Skeletal muscle tissue (tissue), 4 donors: ENCODE measurements around the gene NHLRC2. TPM values are rescaled to one million over a fixed set of nuclear protein-coding genes. Genes with fewer than 3 reads are reported as not detected.

Source experiments
- H3K27ac ChIP-seq: one replicate; pipeline ENCODE4 v1.7.0; 2013; ENCODE audit warnings: mild to moderate bottlenecking, low read depth, low read length, inconsistent platforms
- H3K27me3 ChIP-seq, 3 donors: one replicate each; pipeline ENCODE4 v1.7.0; 2013; ENCODE audit warnings: low read length in 3 of 3; ENCODE audit not compliant: control insufficient read depth in 3 of 3, insufficient read depth in 3 of 3
- H3K36me3 ChIP-seq, 3 donors: one replicate each; pipeline ENCODE4 v1.7.0; 2013; ENCODE audit warnings: low read length in 3 of 3; ENCODE audit not compliant: control insufficient read depth in 3 of 3, insufficient read depth in 3 of 3
- H3K4me1 ChIP-seq, 3 donors: one replicate each; pipeline ENCODE4 v1.7.0; 2013; ENCODE audit warnings: low read length in 3 of 3, mild to moderate bottlenecking in 3 of 3; ENCODE audit not compliant: control insufficient read depth in 3 of 3, insufficient read depth in 3 of 3
- H3K4me3 ChIP-seq, 3 donors: one replicate each; pipeline ENCODE4 v1.7.0; 2013; ENCODE audit warnings: low read length in 3 of 3
- H3K9ac ChIP-seq, 3 donors: one replicate each; pipeline ENCODE4 v1.7.0; 2013; ENCODE audit warnings: low read length in 3 of 3, mild to moderate bottlenecking in 3 of 3, moderate library complexity in 2 of 3, low read depth in 1 of 3
- H3K9me3 ChIP-seq, 3 donors: one replicate each; pipeline ENCODE4 v1.7.0; 2013; ENCODE audit warnings: low read length in 3 of 3; ENCODE audit not compliant: control insufficient read depth in 3 of 3
- total RNA-seq: library from RNA; depleted of rRNA; stranded (reverse); fragments of >200 nt; gene quantifications from one replicate; pipeline ENCODE4 v1.2.3, GENCODE V29; 2014
- donor health status: Osteomylitis.

Gene NHLRC2
- total RNA-seq, 1 donor from 2014 or later, result 15.1 TPM

DNA sequence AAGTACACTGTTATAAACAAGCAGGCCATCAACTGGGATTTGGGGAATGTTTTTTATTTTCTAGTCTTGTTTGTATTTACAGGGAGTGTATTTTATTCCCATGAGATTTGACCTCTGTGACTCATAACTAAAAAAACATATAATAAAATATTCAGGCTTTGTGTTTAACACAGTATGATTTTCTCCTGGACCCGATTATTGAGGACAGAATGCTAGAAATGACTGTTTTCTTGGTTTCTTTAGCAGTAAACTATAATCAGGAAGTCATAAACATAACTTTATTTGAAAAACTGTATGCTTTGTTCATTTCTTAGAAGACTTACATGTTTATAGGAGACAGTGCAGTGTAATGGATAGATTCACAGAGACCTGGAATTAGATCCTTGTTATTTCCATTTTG is 2.1 kb downstream of the NHLRC2 start:
- H3K9me3 ChIP-seq, result peaks cover 0 to 3% (median 0%) of the 10 kb centered on the region in 3 donors
- H3K9ac ChIP-seq, result peak overlapping the region; percentile 40 to 96 (median 95)
- peaks cover 3 to 24% (median 16%) of the 10 kb centered on the region in 3 donors for H3K36me3 ChIP-seq
- peak overlapping the region; percentile 88 for H3K27ac ChIP-seq
- peaks cover 27 to 30% (median 27%) of the 10 kb centered on the region in 3 donors for H3K4me1 ChIP-seq
- H3K27me3 ChIP-seq, result no peaks in the 10 kb centered on the region
- peak overlapping the region in 1 of 3 donors; percentile 85 for H3K4me3 ChIP-seq

- Histone ChIP-seq H3K4me1 (peaks cover 26 to 28% (median 27%) of the 10 kb centered on the region in 3 donors), H3K9me3 (peaks cover 0 to 3% (median 0%) of the 10 kb centered on the region in 3 donors), H3K36me3 (peaks cover 3 to 24% (median 16%) of the 10 kb centered on the region in 3 donors), H3K4me3 (no peak overlapping the region), H3K27me3 (no peaks in the 10 kb centered on the region), H3K27ac (peak overlapping the region; percentile 21), H3K9ac (peak overlapping the region in 1 of 3 donors; percentile 40)
Measured at GRCh38 chr10:113857210-113857609, 2.7 kb downstream of the NHLRC2 start.

DNA sequence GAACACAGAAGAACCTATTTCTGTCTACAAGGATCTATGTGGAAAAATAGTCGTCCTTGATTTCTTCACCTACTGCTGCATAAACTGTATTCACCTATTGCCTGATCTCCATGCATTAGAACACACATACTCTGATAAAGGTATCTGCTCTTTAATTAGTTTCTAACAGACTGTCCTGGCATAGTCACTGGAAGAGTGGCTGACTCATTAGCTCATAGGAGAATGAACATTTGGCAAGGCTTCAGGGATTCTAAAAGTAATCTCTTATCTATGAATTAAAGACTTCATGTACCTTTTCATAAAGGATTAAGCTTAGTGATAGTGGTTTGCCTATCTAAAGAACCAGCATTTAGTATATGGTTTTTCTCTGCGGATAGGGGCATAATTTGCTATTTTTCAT is 4.1 kb downstream of the NHLRC2 start:
- Histone ChIP-seq H3K9me3 (peaks cover 0 to 3% (median 0%) of the 10 kb centered on the region in 3 donors), H3K36me3 (peaks cover 3 to 25% (median 19%) of the 10 kb centered on the region in 3 donors)

DNA sequence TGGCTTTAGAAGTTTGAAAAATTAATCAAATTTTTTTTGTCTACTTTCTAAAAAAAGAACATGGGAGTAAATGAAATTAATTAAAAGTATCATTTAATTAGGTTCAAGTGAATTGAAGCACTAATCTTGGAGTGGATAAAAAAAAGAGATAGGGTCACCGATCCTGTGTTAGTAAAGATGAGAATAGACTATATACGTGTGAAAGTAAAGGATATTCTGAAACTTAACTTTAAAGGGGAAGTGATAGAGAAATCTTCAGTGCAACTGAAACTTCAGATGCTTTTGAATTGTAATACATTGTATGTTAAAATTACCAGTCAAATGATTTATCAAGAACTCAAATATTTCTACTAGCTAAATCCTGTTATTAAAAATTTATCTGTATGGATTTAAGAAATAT is 4.8 kb downstream of the NHLRC2 start:
- Histone ChIP-seq H3K4me1 (peaks cover 13 to 22% (median 22%) of the 10 kb centered on the region in 3 donors), H3K9me3 (peaks cover 0 to 3% (median 0%) of the 10 kb centered on the region in 3 donors), H3K9ac (no peak overlapping the region), H3K36me3 (peaks cover 3 to 27% (median 20%) of the 10 kb centered on the region in 3 donors), H3K27ac (no peak overlapping the region), H3K4me3 (no peak overlapping the region), H3K27me3 (no peaks in the 10 kb centered on the region)

More for the DNA sequence above, 4.1 kb downstream of the NHLRC2 start:
- Histone ChIP-seq H3K4me1 (peaks cover 16 to 23% (median 22%) of the 10 kb centered on the region in 3 donors), H3K27me3 (no peaks in the 10 kb centered on the region), H3K27ac (no peak overlapping the region), H3K9ac (no peak overlapping the region), H3K4me3 (no peak overlapping the region)

DNA sequence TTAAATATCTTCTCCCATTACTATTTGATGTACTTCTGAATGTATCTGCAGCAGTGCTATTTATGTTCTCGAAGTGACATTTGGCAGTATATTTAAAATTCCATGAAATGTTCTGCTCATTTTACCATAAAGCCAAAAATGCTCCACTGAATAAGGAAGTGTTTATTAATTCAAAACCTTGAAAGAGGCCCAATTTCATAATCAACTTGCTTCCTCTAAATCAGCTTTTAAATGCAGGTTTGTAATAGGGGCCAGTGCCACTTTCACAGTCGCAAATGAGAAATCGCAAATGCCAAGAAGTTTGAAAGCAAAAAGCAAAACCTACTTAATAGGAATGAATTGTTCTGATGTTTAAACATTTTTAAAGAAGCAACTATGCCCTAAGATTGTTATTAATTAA is 11.4 kb downstream of the NHLRC2 start:
- Histone ChIP-seq H3K9ac (no peak overlapping the region), H3K27me3 (no peaks in the 10 kb centered on the region), H3K36me3 (peaks cover 0 to 12% (median 7%) of the 10 kb centered on the region in 3 donors), H3K4me3 (no peak overlapping the region), H3K27ac (no peak overlapping the region), H3K9me3 (peaks cover 0 to 3% (median 0%) of the 10 kb centered on the region in 3 donors), H3K4me1 (no peaks in the 10 kb centered on the region)

DNA sequence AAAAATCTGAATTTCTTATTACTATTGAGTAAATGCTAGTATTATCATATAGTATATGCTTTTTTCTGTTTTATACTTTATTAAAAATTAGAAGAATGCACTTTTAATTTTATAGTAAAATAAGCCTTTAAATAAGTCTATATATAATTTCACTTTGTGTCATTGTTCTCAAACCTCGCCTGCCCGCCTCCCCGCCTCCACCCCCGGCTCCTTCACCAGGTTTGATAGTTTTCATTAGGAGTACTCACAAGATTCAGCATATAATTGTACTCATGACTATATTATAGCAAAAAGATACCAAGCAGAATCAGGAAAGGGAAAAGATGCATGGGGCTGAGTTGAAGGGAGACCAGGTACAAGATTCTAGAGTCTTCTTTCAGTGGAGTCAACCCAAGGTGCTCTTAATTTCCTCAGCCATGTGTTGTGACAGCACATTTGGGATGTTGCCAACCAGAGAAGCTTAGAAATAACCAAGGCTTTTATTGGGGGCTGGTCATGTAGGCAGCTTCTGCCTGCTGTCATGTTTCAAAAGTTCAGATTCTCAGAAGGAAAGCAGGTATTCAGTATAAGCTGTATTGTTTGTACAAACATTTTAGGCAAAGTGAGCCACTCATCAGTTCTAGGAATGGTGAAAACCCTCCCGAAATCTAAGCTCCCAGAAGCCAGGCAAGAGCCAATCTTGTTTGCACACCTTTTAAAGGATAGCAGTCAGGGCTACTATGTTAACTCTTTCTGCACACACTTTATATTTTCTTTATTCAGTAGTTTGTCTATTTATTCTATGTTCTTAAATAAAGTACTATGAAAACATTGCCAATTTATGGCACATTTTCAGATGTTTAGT is 12.3 kb downstream of the NHLRC2 start:
- Histone ChIP-seq H3K9ac (no peak overlapping the region), H3K4me1 (no peaks in the 10 kb centered on the region), H3K36me3 (peaks cover 0 to 6% (median 4%) of the 10 kb centered on the region in 3 donors), H3K4me3 (no peak overlapping the region), H3K9me3 (no peaks in the 10 kb centered on the region), H3K27me3 (no peaks in the 10 kb centered on the region), H3K27ac (no peak overlapping the region)

- peaks cover 0 to 2% (median under 1%) of the 10 kb centered on the region in 3 donors for H3K9me3 ChIP-seq
- H3K27ac ChIP-seq, result no peak overlapping the region
- H3K9ac ChIP-seq, result no peak overlapping the region
- peaks cover 0 to 5% (median 4%) of the 10 kb centered on the region in 3 donors for H3K36me3 ChIP-seq
- H3K27me3 ChIP-seq, result no peaks in the 10 kb centered on the region
- H3K4me3 ChIP-seq, result no peak overlapping the region
- no peaks in the 10 kb centered on the region for H3K4me1 ChIP-seq
Measured at GRCh38 chr10:113867904-113868303, 13.4 kb downstream of the NHLRC2 start.

DNA sequence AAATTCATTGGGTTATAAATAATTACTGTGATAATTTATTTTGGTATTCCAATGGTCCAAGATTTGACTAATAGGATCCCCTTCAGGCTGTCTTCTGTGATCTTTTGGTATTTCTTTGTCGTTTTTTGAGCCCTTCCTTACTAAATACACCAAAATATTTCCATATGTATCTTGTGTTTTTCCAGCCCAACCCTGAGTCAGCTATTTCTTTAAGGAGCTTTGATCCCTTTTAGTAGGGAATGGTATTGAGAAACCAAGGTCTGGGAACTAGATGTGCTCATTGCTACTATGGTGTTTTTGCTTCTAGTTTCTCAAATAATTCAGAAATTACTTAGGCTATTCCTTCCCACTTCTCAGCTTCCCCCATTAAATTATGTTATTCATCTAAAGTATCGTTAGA is 15.3 kb downstream of the NHLRC2 start:
- Histone ChIP-seq H3K36me3 (peaks cover 0 to 5% (median 3%) of the 10 kb centered on the region in 3 donors), H3K4me3 (no peak overlapping the region), H3K27me3 (no peaks in the 10 kb centered on the region), H3K27ac (no peak overlapping the region), H3K9me3 (peaks cover 0 to 6% (median 3%) of the 10 kb centered on the region in 3 donors), H3K9ac (no peak overlapping the region), H3K4me1 (no peaks in the 10 kb centered on the region)

DNA sequence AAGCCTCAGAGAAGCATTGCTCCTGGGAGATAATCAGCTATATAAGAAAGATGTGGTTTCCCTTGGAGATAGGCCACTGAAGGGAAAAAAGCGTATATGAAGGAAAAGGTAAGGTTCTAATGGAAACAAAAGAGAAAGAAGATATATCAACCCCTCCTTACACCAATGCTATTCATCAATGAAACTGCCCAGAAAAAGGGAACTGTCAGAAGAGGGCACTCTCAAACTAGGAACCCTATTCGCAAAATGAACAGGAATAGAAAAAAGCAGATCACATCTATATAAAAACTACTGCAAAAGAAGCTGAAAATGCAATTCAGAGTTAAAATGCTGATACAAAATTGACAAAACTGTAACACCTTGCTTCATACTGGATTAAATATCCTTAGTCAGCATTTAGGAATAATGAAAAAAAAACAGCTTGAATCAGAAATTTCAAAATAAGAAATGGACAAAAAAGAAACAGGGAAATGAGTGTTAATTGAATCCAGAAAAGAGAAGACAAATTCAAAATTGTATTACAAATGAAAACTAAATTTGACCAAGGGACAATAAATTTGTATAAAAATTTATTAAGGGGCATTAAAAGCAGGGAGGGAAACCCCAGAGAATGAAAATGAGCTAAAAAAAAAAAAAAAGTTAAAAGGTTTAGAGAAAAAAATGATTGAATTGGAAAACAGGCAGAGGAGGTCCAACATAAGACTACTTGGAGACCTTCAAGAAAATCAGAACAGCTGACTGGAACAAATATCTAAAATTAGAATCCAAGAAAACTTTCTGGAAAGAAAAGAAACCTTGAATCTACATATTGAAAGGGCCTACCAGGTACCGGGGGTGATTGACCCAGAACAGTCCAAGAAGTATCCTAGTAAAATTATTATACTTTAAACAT is 17.9 kb downstream of the NHLRC2 start:
- Histone ChIP-seq H3K27ac (no peak overlapping the region), H3K27me3 (no peaks in the 10 kb centered on the region), H3K9me3 (peaks cover 0 to 6% (median 3%) of the 10 kb centered on the region in 3 donors), H3K4me1 (no peaks in the 10 kb centered on the region), H3K4me3 (no peak overlapping the region), H3K9ac (no peak overlapping the region), H3K36me3 (peaks cover 0 to 6% (median 5%) of the 10 kb centered on the region in 3 donors)
